ENCODE data around the gene KCNQ4. TPM values are rescaled to one million over a fixed set of nuclear protein-coding genes. Genes with fewer than 3 reads are reported as not detected.

The KCNQ4 gene
- total and polyA plus RNA-seq, 2 of the 13 experiments (the other 11 are each of a cell fraction or from before 2014, with no cell fraction given): 0.02 to 0.09 TPM

GRCh38 chr1:40862008-40862863 lies 78.6 kb downstream of the KCNQ4 start, which contains the start of gene CITED4 (continued):
- TF ChIP-seq PITX1 (CRISPR knock-in tag; IDR thresholded peaks at IDR 0.05) (peak; percentile 58; the same call in 1 of the 2 replicates), CBX1 (IDR thresholded peaks at IDR 0.05; ENCODE audit: low read depth) (no peak), ISL2 (CRISPR knock-in tag; IDR thresholded peaks at IDR 0.05) (0 out of 2 replicates have a peak, but pooled peaks have one; percentile 8), ELF3 (CRISPR knock-in tag; IDR thresholded peaks at IDR 0.05) (0 out of 2 replicates have a peak, but pooled peaks have one; percentile 21), MLLT10 (CRISPR knock-in tag; IDR thresholded peaks at IDR 0.05) (no peak), CEBPG (CRISPR knock-in tag; IDR thresholded peaks at IDR 0.05) (0 out of 2 replicates have a peak, but pooled peaks have one; percentile 52), ZNF18 (CRISPR knock-in tag; IDR thresholded peaks at IDR 0.05; ENCODE audit: insufficient replicate concordance) (peak; percentile 65), SMC3 (IDR thresholded peaks at IDR 0.05; ENCODE audit: low read length) (peak; percentile 63), POLR2G (IDR thresholded peaks at IDR 0.05; ENCODE audit: low read depth, low read length) (peak; percentile 92), GMEB1 (CRISPR knock-in tag; IDR thresholded peaks at IDR 0.05; ENCODE audit: borderline replicate concordance) (peak; percentile 45; the same call in 1 of the 2 replicates), SUZ12 (IDR thresholded peaks at IDR 0.05; ENCODE audit: low read depth, low read length) (no peak), EHMT2 (IDR thresholded peaks at IDR 0.05; ENCODE audit: borderline replicate concordance, low read depth, low read length) (no peak), ZMYM4 (CRISPR knock-in tag; IDR thresholded peaks at IDR 0.05) (peak; percentile 85), HNRNPLL (IDR thresholded peaks at IDR 0.05; ENCODE audit: low read depth, low read length, poor library complexity, severe bottlenecking) (peak; percentile 99), RARA (CRISPR knock-in tag; IDR thresholded peaks at IDR 0.05) (0 out of 2 replicates have a peak, but pooled peaks have one; percentile 8), FOXA1 (IDR thresholded peaks at IDR 0.05) (no peak), FOXA1 (CRISPR knock-in tag; IDR thresholded peaks at IDR 0.05) (no peak), MAF1 (CRISPR knock-in tag; IDR thresholded peaks at IDR 0.05; ENCODE audit: borderline replicate concordance) (no peak), ATF7-NPFF (CRISPR knock-in tag; IDR thresholded peaks at IDR 0.05; ENCODE audit: low read depth) (peak; percentile 59), ZNF788 (CRISPR knock-in tag; IDR thresholded peaks at IDR 0.05; ENCODE audit: borderline replicate concordance) (peak; percentile 80; the same call in 1 of the 2 replicates), HNF1A (IDR thresholded peaks at IDR 0.05; ENCODE audit: low read depth) (no peak), HNF1A (CRISPR knock-in tag; IDR thresholded peaks at IDR 0.05; ENCODE audit: borderline replicate concordance) (peak; percentile 44; the same call in 1 of the 2 replicates), MBNL3 (CRISPR knock-in tag; conservative IDR thresholded peaks at IDR 0.05) (no peak), SRSF4 (IDR thresholded peaks at IDR 0.05; ENCODE audit: low read depth, low read length, poor library complexity, severe bottlenecking) (no peak)

All from HepG2 (cell line).